ENCODE measurements around the gene SPOUT1.

- no peak for TF ChIP-seq CTCF (IDR thresholded peaks at IDR 0.05)
- TF ChIP-seq POLR2A (IDR thresholded peaks at IDR 0.05), result no peak
These were observed 21.8 kb downstream of the SPOUT1 start for GRCh38 chr9:128807827-128808226.

All from right lobe of liver (tissue), 4 donors.